Astrocyte (in vitro differentiated cells and primary cell): ENCODE data around the gene ADGRB2. TPM values are rescaled to one million over a fixed set of nuclear protein-coding genes. Genes with fewer than 3 reads are reported as not detected.

Source experiments
- DNase-seq: peaks from one replicate; pipeline ENCODE4 v3.0.0-alpha.2; 2010; ENCODE audit warnings: low read depth
- FAIRE-seq: peaks from 2 replicates; lab custom pipeline; 2011; peaks lifted over from hg19 to GRCh38; lab: Jason Lieb, UNC
- H2AFZ ChIP-seq: 2 replicates; pipeline ENCODE4 v1.6.0; 2012; ENCODE audit warnings: low read depth, low read length, inconsistent platforms
- H3K27ac ChIP-seq: 2 replicates; pipeline ENCODE4 v1.5.1; 2011; ENCODE audit warnings: low read depth, low read length, inconsistent platforms
- H3K27me3 ChIP-seq: 2 replicates; pipeline ENCODE4 v1.6.0; 2011; ENCODE audit warnings: low read length, inconsistent platforms; ENCODE audit not compliant: insufficient read depth
- H3K36me3 ChIP-seq: 2 replicates; pipeline ENCODE4 v1.5.1; 2011; ENCODE audit warnings: low read length, inconsistent platforms; ENCODE audit not compliant: insufficient read depth
- H3K4me1 ChIP-seq: 2 replicates; pipeline ENCODE4 v1.5.1; 2011; ENCODE audit warnings: low read length, inconsistent platforms; ENCODE audit not compliant: insufficient read depth
- H3K4me2 ChIP-seq: 2 replicates; pipeline ENCODE4 v1.6.0; 2012; ENCODE audit warnings: low read length, inconsistent platforms
- H3K4me3 ChIP-seq: 2 replicates; pipeline ENCODE4 v1.5.1; 2011; ENCODE audit warnings: low read depth, mild to moderate bottlenecking, low read length, inconsistent platforms; ENCODE audit not compliant: insufficient read depth
- H3K79me2 ChIP-seq: 2 replicates; pipeline ENCODE4 v1.6.0; 2012; ENCODE audit warnings: mild to moderate bottlenecking, low read length, inconsistent platforms; ENCODE audit not compliant: insufficient read depth
- H3K9ac ChIP-seq: 2 replicates; pipeline ENCODE4 v1.6.0; 2012; ENCODE audit warnings: mild to moderate bottlenecking, low read length, inconsistent platforms
- H3K9me3 ChIP-seq: 2 replicates; pipeline ENCODE4 v1.5.1; 2012; ENCODE audit warnings: low read depth, mild to moderate bottlenecking, low read length, inconsistent platforms; ENCODE audit not compliant: insufficient read depth
- H4K20me1 ChIP-seq: 2 replicates; pipeline ENCODE4 v1.6.0; 2012; ENCODE audit warnings: low read length, inconsistent platforms; ENCODE audit not compliant: insufficient read depth
- H3K27ac Mint-ChIP-seq: one replicate; pipeline ENCODE4 v1.8.0; 2021; ENCODE audit warnings: mild to moderate bottlenecking, mixed read lengths; ENCODE audit not compliant: unreplicated experiment
- H3K27me3 Mint-ChIP-seq: one replicate; pipeline ENCODE4 v1.8.0; 2021; ENCODE audit warnings: low read depth, mixed read lengths; ENCODE audit not compliant: unreplicated experiment
- H3K36me3 Mint-ChIP-seq: one replicate; pipeline ENCODE4 v1.8.0; 2021; ENCODE audit warnings: low read depth, mixed read lengths; ENCODE audit not compliant: unreplicated experiment
- H3K4me1 Mint-ChIP-seq: one replicate; pipeline ENCODE4 v1.8.0; 2021; ENCODE audit warnings: low read depth, mixed read lengths; ENCODE audit not compliant: unreplicated experiment
- H3K4me3 Mint-ChIP-seq: one replicate; pipeline ENCODE4 v1.8.0; 2021; ENCODE audit warnings: mild to moderate bottlenecking, moderate library complexity, mixed read lengths; ENCODE audit not compliant: unreplicated experiment
- H3K9me3 Mint-ChIP-seq: one replicate; pipeline ENCODE4 v1.8.0; 2021; ENCODE audit warnings: mild to moderate bottlenecking, mixed read lengths; ENCODE audit not compliant: unreplicated experiment
- EZH2 ChIP-seq: IDR thresholded peaks from 2 replicates; pipeline ENCODE4 v1.6.1; 2012; ENCODE audit warnings: mild to moderate bottlenecking, low read length, inconsistent platforms; ENCODE audit not compliant: insufficient read depth
- total RNA-seq: library from RNA; stranded (reverse); gene quantifications from 2 replicates; pipeline ENCODE4 v1.2.1, GENCODE V29; 2021
- TF ChIP-seq, protein P1 (sequence below): IDR thresholded peaks from 2 replicates; pipeline ENCODE4 v1.5.1; 2011; ENCODE audit warnings: low read depth, mild to moderate bottlenecking, inconsistent platforms, low read length, moderate library complexity; ENCODE audit not compliant: insufficient read depth

The ADGRB2 gene
- total RNA-seq, 1 donor from 2014 or later, result 25.8 TPM

- peaks cover 32% of the 10 kb centered on the region for H3K79me2 ChIP-seq
- no peak overlapping the region for H3K9ac ChIP-seq
- peaks cover 50% of the 10 kb centered on the region for H3K4me1 ChIP-seq
- peak overlapping the region; percentile 24 for H3K27ac Mint-ChIP-seq
- FAIRE-seq (no peak), DNase-seq (no peak)
- TF ChIP-seq, protein P1, sequence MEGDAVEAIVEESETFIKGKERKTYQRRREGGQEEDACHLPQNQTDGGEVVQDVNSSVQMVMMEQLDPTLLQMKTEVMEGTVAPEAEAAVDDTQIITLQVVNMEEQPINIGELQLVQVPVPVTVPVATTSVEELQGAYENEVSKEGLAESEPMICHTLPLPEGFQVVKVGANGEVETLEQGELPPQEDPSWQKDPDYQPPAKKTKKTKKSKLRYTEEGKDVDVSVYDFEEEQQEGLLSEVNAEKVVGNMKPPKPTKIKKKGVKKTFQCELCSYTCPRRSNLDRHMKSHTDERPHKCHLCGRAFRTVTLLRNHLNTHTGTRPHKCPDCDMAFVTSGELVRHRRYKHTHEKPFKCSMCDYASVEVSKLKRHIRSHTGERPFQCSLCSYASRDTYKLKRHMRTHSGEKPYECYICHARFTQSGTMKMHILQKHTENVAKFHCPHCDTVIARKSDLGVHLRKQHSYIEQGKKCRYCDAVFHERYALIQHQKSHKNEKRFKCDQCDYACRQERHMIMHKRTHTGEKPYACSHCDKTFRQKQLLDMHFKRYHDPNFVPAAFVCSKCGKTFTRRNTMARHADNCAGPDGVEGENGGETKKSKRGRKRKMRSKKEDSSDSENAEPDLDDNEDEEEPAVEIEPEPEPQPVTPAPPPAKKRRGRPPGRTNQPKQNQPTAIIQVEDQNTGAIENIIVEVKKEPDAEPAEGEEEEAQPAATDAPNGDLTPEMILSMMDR, result no peak
- no peak for TF ChIP-seq EZH2
- no peak overlapping the region for H3K4me3 ChIP-seq
- H3K9me3 ChIP-seq, result no peaks in the 10 kb centered on the region
- no peak overlapping the region for H3K4me2 ChIP-seq
- no peaks in the 10 kb centered on the region for H3K9me3 Mint-ChIP-seq
- H2AFZ ChIP-seq, result no peak overlapping the region
- H3K27me3 ChIP-seq, result no peaks in the 10 kb centered on the region
- peaks cover 19% of the 10 kb centered on the region for H3K36me3 Mint-ChIP-seq
- H3K27ac ChIP-seq, result no peak overlapping the region
- peaks cover 39% of the 10 kb centered on the region for H3K4me1 Mint-ChIP-seq
- H3K27me3 Mint-ChIP-seq, result no peaks in the 10 kb centered on the region
- peaks cover 10% of the 10 kb centered on the region for H3K36me3 ChIP-seq
- no peak overlapping the region for H3K4me3 Mint-ChIP-seq
- H4K20me1 ChIP-seq, result no peaks in the 10 kb centered on the region
These were observed 64.7 kb downstream of the ADGRB2 start for GRCh38 chr1:31699341-31699891.

- Mint-ChIP-seq H3K9me3 (no peaks in the 10 kb centered on the region), H3K27me3 (no peaks in the 10 kb centered on the region), H3K4me1 (peaks cover 31% of the 10 kb centered on the region), H3K36me3 (peaks cover 19% of the 10 kb centered on the region), H3K4me3 (no peak overlapping the region), H3K27ac (no peak overlapping the region)
- no peak for TF ChIP-seq EZH2
- TF ChIP-seq, protein P1, result no peak
- Histone ChIP-seq H3K4me2 (no peak overlapping the region), H3K4me3 (no peak overlapping the region), H3K27me3 (no peaks in the 10 kb centered on the region), H3K27ac (no peak overlapping the region), H3K79me2 (peaks cover 18% of the 10 kb centered on the region), H3K9me3 (no peaks in the 10 kb centered on the region), H2AFZ (no peak overlapping the region), H3K9ac (no peak overlapping the region), H3K4me1 (peaks cover 33% of the 10 kb centered on the region), H3K36me3 (peaks cover 10% of the 10 kb centered on the region), H4K20me1 (no peaks in the 10 kb centered on the region)
- DNase-seq (no peak), FAIRE-seq (no peak)
These were observed 66.7 kb downstream of the ADGRB2 start for GRCh38 chr1:31697369-31697984.

DNA sequence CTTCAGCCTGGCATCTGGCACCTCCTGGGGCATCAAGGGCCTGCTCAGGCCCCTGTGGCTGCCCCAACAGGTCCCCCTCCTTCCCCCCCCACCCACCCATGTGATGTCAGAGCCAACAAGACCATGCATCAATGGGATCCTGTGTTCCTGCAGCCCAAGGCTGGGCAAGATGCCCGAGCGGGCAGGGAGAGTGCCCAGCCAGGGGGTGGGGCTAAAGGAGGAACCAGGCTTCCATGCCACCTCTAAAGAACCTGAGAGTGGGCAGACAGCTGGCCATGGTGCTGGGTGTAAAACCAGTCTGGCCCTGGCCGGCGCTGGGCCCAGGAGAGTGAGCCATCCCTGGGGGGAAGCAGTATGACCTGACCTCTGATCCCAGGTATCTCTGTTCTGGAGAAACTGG is 67.9 kb downstream of the ADGRB2 start:
- Mint-ChIP-seq H3K36me3 (peaks cover 19% of the 10 kb centered on the region), H3K4me3 (no peak overlapping the region), H3K27ac (no peak overlapping the region), H3K4me1 (peaks cover 24% of the 10 kb centered on the region), H3K27me3 (no peaks in the 10 kb centered on the region), H3K9me3 (no peaks in the 10 kb centered on the region)
- no peak for TF ChIP-seq EZH2
- TF ChIP-seq, protein P1, result no peak
- no peak for FAIRE-seq
- DNase-seq, result no peak
- Histone ChIP-seq H3K36me3 (peaks cover 10% of the 10 kb centered on the region), H3K4me3 (no peak overlapping the region), H3K4me1 (peaks cover 21% of the 10 kb centered on the region), H2AFZ (no peak overlapping the region), H3K79me2 (peaks cover 8% of the 10 kb centered on the region), H4K20me1 (no peaks in the 10 kb centered on the region), H3K27me3 (no peaks in the 10 kb centered on the region), H3K9ac (no peak overlapping the region), H3K4me2 (no peak overlapping the region), H3K27ac (no peak overlapping the region), H3K9me3 (no peaks in the 10 kb centered on the region)
